MCF 10A (cell line): Measurements from ENCODE around the gene DIPK1C. TPM values are rescaled to one million over a fixed set of nuclear protein-coding genes. Genes with fewer than 3 reads are reported as not detected.

Source experiments
- BruUV-seq: library from RNA; stranded (reverse); fragments of 400-500 nt; replicated peaks from 2 replicates; lab custom pipeline; 2021; lab: Mats Ljungman, UMichigan
- CTCF ChIA-PET: fragments of 300-600 bp; sonication (Branson Sonifier 250); formaldehyde crosslinking; extraction: SDS; loops from one replicate; lab custom pipeline; 2021; ENCODE audit warnings: antibody characterized with exemption, inconsistent platforms; lab: Yijun Ruan, JAX
- POLR2A ChIA-PET: fragments of 300-600, 350-650 bp; sonication (Branson Sonifier 250); formaldehyde crosslinking; extraction: SDS; loops from one replicate; lab custom pipeline; 2020; ENCODE audit warnings: antibody characterized with exemption, inconsistent platforms; lab: Yijun Ruan, JAX
- DNase-seq: peaks from one replicate; pipeline ENCODE4 v3.0.0-alpha.2; 2018; ENCODE audit not compliant: unreplicated experiment
- H3K27ac Mint-ChIP-seq: one replicate; pipeline ENCODE4 v1.8.0; 2022; ENCODE audit warnings: mild to moderate bottlenecking, low read depth, mixed read lengths; ENCODE audit not compliant: unreplicated experiment
- H3K27me3 Mint-ChIP-seq: one replicate; pipeline ENCODE4 v1.8.0; 2022; ENCODE audit warnings: mixed read lengths; ENCODE audit not compliant: insufficient read depth, unreplicated experiment
- H3K36me3 Mint-ChIP-seq: one replicate; pipeline ENCODE4 v1.8.0; 2022; ENCODE audit warnings: mild to moderate bottlenecking, moderate library complexity, mixed read lengths; ENCODE audit not compliant: insufficient read depth, unreplicated experiment
- H3K4me1 Mint-ChIP-seq: one replicate; pipeline ENCODE4 v1.8.0; 2022; ENCODE audit warnings: mixed read lengths; ENCODE audit not compliant: insufficient read depth, unreplicated experiment
- H3K4me3 Mint-ChIP-seq: one replicate; pipeline ENCODE4 v1.8.0; 2022; ENCODE audit warnings: mild to moderate bottlenecking, moderate library complexity, mixed read lengths; ENCODE audit not compliant: unreplicated experiment
- H3K9me3 Mint-ChIP-seq: one replicate; pipeline ENCODE4 v1.8.0; 2022; ENCODE audit warnings: mixed read lengths; ENCODE audit not compliant: unreplicated experiment
- CTCF ChIP-seq: fragments of 200-600 bp; IDR thresholded peaks from one replicate; pipeline ENCODE4 v1.8.0; 2022; ENCODE audit warnings: antibody characterized with exemption, mild to moderate bottlenecking; ENCODE audit not compliant: unreplicated experiment
- intact Hi-C: fragments of 100-400 bp; cut with micrococcal nuclease; formaldehyde crosslinking; loops from 2 replicates; pipeline ENCODE4 v1.14.1; 2022
- total RNA-seq: library from RNA; stranded (reverse); gene quantifications from 2 replicates; pipeline ENCODE4 v1.2.3, GENCODE V29; 2022

Gene DIPK1C
- total RNA-seq, 1 experiment from 2014 or later = not detected

GRCh38 chr18:74430806-74431571, 26.1 kb downstream of the DIPK1C start:
- BruUV-seq = no TSS peak
- intact Hi-C loops = no loop called here
- ChIA-PET CTCF (interaction anchor here (0.6 to 1.5 kb wide), 2 partner anchors 121 to 259 kb away, joined by 3 to 8 read pairs; no protein-coding TSS in a partner anchor), POLR2A (no interaction called here)
- Mint-ChIP-seq H3K4me3 (no peak overlapping the region), H3K36me3 (no peaks in the 10 kb centered on the region), H3K9me3 (peaks cover 15% of the 10 kb centered on the region), H3K27me3 (no peaks in the 10 kb centered on the region), H3K4me1 (no peaks in the 10 kb centered on the region), H3K27ac (no peak overlapping the region)
- no peak for TF ChIP-seq CTCF
- no peak for DNase-seq

GRCh38 chr18:74430231-74430630, 26.9 kb downstream of the DIPK1C start:
- intact Hi-C loops = no loop called here

GRCh38 chr18:74429096-74429495, 28.0 kb downstream of the DIPK1C start:
- no TSS peak for BruUV-seq
- ChIA-PET CTCF (interaction anchor here (0.6 kb wide), 1 partner anchor 1754 kb away, joined by 3 read pairs; no protein-coding TSS in a partner anchor), POLR2A (no interaction called here)
- H3K36me3 Mint-ChIP-seq = no peaks in the 10 kb centered on the region
- H3K27ac Mint-ChIP-seq = no peak overlapping the region
- intact Hi-C loops = no loop called here
- H3K9me3 Mint-ChIP-seq = peaks cover 21% of the 10 kb centered on the region
- no peaks in the 10 kb centered on the region for H3K27me3 Mint-ChIP-seq
- H3K4me3 Mint-ChIP-seq = no peak overlapping the region
- no peak for DNase-seq
- H3K4me1 Mint-ChIP-seq = no peaks in the 10 kb centered on the region
- no peak for TF ChIP-seq CTCF

More at GRCh38 chr18:74430231-74430630, 26.9 kb downstream of the DIPK1C start:
- BruUV-seq = no TSS peak
- no peaks in the 10 kb centered on the region for H3K27me3 Mint-ChIP-seq
- H3K4me1 Mint-ChIP-seq = no peaks in the 10 kb centered on the region
- no peak for TF ChIP-seq CTCF
- no peak overlapping the region for H3K27ac Mint-ChIP-seq
- no peak overlapping the region for H3K4me3 Mint-ChIP-seq
- CTCF ChIA-PET = interaction anchor here (0.6 kb wide), 1 partner anchor 877 kb away, joined by 3 read pairs; no protein-coding TSS in a partner anchor
- POLR2A ChIA-PET = no interaction called here
- DNase-seq = no peak
- no peaks in the 10 kb centered on the region for H3K36me3 Mint-ChIP-seq
- H3K9me3 Mint-ChIP-seq = peaks cover 17% of the 10 kb centered on the region

GRCh38 chr18:74427442-74428112, 29.5 kb downstream of the DIPK1C start:
- Mint-ChIP-seq H3K27ac (no peak overlapping the region), H3K9me3 (peaks cover 25% of the 10 kb centered on the region), H3K4me3 (no peak overlapping the region), H3K27me3 (no peaks in the 10 kb centered on the region), H3K4me1 (no peaks in the 10 kb centered on the region), H3K36me3 (no peaks in the 10 kb centered on the region)
- no peak for TF ChIP-seq CTCF
- ChIA-PET CTCF (no interaction called here), POLR2A (no interaction called here)
- no peak for DNase-seq
- no TSS peak for BruUV-seq
- intact Hi-C loops = no loop called here
